ENCODE results near the gene ERN2. TPM values are rescaled to one million over a fixed set of nuclear protein-coding genes. Genes with fewer than 3 reads are reported as not detected.

ERN2 gene
- polyA plus RNA-seq, 5 donors = 0.08 to 0.19 (median 0.14) TPM

- peak; percentile 87 to 90 for DNase-seq
Observed at GRCh38 chr16:23640931-23641765, 71.9 kb downstream of the ERN2 start, which contains the start of the genes DCTN5 and PALB2. Gene DCTN5, plus strand, starts transcription at chr16:23641466. Its CDS starts 77 bp downstream, at chr16:23641543. Gene PALB2, minus strand, starts transcription at chr16:23641310. Its CDS starts 153 bp downstream, at chr16:23641157.

- no peak for DNase-seq
Observed at GRCh38 chr16:23640615-23640930, 72.4 kb downstream of the ERN2 start.

Other genes starting within 250 kb of the ERN2 start
- gene GGA2, start 202.7 kb downstream of the ERN2 start, polyA plus RNA-seq (ENCODE audit: insufficient read depth in 1 of 5, insufficient read length in 5 of 5, low replicate concordance in 1 of 5) = 100 to 1,000 TPM; 135 to 163 (median 150) TPM
- gene EARS2, start 155.9 kb downstream of the ERN2 start, polyA plus RNA-seq (ENCODE audit: insufficient read depth in 1 of 5, insufficient read length in 5 of 5, low replicate concordance in 1 of 5) = 10 to 100 TPM; 21.4 to 29.3 (median 23.7) TPM
- gene UBFD1, start 155.5 kb downstream of the ERN2 start, polyA plus RNA-seq (ENCODE audit: insufficient read depth in 1 of 5, insufficient read length in 5 of 5, low replicate concordance in 1 of 5) = 10 to 100 TPM; 56.0 to 74.7 (median 68.7) TPM
- gene NDUFAB1, start 116.9 kb downstream of the ERN2 start, polyA plus RNA-seq (ENCODE audit: insufficient read depth in 1 of 5, insufficient read length in 5 of 5, low replicate concordance in 1 of 5) = 10 to 100 TPM; 66.8 to 81.1 (median 73.9) TPM
- 10 to 100 TPM; 13.1 to 19.2 (median 16.7) TPM for gene PALB2, start 71.9 kb downstream of the ERN2 start, polyA plus RNA-seq (ENCODE audit: insufficient read depth in 1 of 5, insufficient read length in 5 of 5, low replicate concordance in 1 of 5)
- gene DCTN5, start 71.8 kb downstream of the ERN2 start, polyA plus RNA-seq (ENCODE audit: insufficient read depth in 1 of 5, insufficient read length in 5 of 5, low replicate concordance in 1 of 5) = 10 to 100 TPM; 45.5 to 73.0 (median 65.1) TPM
- 10 to 100 TPM; 17.6 to 40.6 (median 22.4) TPM for gene PLK1, start 34.3 kb downstream of the ERN2 start, polyA plus RNA-seq (ENCODE audit: insufficient read depth in 1 of 5, insufficient read length in 5 of 5, low replicate concordance in 1 of 5)
- gene CHP2, start 41.8 kb upstream of the ERN2 start, polyA plus RNA-seq (ENCODE audit: insufficient read depth in 1 of 5, insufficient read length in 5 of 5, low replicate concordance in 1 of 5) = under 1 TPM; 0.13 to 0.26 (median 0.22) TPM
- 10 to 100 TPM; 45.5 to 65.5 (median 56.3) TPM for gene PRKCB, start 122.8 kb upstream of the ERN2 start, polyA plus RNA-seq (ENCODE audit: insufficient read depth in 1 of 5, insufficient read length in 5 of 5, low replicate concordance in 1 of 5)

All from right lung (tissue), 5 donors.